GM12872 (cell line): ENCODE data around the gene SLC25A25.

Experiments used
- TF ChIP-seq, protein P1 (sequence below): IDR thresholded peaks from 3 replicates; pipeline ENCODE4 v1.5.1; 2011; ENCODE audit warnings: low read depth, mild to moderate bottlenecking, low read length, moderate library complexity; ENCODE audit not compliant: insufficient read depth

SLC25A25 gene

DNA sequence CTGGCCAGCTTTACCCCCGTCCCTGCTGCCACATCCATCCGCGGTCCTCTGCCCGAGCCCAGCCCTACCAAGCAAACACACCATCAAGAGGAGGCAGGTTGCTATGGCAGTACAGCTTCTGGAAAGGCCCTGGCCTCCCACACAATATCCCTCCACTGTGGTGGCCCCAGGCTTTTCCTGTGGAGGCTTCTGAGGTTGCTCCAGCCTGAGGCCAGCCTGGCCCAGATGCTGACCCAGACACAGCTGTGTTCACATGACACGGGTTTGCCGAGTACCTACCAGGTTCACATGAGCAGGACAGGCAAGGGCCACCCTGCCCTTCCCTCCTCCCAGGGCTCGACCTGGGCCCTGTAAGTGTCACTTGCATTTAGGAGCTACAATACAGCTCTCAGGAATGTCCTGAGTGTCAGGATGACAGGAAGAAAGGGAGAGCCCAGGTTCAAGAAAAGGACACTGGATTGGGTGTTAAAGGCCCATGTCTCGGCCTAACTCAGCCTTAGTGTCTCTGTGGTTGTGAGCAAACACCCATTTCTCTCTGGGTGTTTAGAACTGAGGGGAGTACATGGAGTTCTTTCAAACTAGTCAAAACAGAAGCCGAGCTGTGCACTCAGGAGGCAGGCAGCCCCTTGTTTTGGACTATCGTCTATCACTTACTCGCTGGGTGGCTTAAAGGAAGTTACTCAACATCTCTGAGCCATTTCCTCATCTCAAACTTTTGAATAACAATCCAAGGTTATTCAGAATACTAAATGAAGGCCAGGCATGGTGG, 41.1 kb upstream of the SLC25A25 start:
- TF ChIP-seq, protein P1, sequence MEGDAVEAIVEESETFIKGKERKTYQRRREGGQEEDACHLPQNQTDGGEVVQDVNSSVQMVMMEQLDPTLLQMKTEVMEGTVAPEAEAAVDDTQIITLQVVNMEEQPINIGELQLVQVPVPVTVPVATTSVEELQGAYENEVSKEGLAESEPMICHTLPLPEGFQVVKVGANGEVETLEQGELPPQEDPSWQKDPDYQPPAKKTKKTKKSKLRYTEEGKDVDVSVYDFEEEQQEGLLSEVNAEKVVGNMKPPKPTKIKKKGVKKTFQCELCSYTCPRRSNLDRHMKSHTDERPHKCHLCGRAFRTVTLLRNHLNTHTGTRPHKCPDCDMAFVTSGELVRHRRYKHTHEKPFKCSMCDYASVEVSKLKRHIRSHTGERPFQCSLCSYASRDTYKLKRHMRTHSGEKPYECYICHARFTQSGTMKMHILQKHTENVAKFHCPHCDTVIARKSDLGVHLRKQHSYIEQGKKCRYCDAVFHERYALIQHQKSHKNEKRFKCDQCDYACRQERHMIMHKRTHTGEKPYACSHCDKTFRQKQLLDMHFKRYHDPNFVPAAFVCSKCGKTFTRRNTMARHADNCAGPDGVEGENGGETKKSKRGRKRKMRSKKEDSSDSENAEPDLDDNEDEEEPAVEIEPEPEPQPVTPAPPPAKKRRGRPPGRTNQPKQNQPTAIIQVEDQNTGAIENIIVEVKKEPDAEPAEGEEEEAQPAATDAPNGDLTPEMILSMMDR, result no peak

DNA sequence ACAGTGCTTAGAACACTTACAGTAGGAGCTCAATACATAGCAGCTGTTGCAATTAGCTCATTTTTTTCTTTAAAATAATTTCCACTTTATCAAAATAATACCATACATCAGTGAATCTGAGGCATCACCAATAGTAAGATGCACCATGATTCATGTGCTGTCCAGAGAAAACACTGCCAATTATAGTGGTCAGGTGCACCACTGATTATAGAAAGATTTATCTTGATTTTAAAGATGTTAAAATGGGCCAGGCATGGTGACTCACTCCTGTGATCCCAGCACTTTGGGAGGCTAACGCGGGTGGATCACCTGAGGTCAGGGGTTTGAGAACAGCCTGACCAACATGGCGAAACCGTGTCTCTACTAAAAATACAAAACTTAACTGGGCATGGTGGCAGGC, 40.3 kb upstream of the SLC25A25 start:
- TF ChIP-seq, protein P1, result no peak

DNA sequence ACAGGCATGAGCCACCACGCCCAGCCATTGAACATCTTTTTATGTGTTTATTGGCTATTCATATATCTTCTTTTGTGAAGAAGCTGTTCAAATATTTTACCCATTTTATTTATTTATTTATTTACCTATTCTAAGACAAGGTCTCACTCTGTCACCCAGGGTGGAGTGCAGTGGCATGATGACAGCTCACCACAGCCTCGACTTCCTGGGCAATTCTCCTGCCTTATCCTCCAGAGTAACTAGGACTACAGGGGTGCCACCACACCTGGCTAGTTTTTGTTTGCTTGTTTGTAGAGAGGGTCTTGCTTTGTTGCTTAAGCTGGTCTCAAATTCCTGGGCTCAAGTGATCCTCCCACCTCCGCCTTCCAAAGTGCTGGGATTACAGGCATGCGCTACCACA, 34.4 kb upstream of the SLC25A25 start:
- TF ChIP-seq, protein P1, result no peak

DNA sequence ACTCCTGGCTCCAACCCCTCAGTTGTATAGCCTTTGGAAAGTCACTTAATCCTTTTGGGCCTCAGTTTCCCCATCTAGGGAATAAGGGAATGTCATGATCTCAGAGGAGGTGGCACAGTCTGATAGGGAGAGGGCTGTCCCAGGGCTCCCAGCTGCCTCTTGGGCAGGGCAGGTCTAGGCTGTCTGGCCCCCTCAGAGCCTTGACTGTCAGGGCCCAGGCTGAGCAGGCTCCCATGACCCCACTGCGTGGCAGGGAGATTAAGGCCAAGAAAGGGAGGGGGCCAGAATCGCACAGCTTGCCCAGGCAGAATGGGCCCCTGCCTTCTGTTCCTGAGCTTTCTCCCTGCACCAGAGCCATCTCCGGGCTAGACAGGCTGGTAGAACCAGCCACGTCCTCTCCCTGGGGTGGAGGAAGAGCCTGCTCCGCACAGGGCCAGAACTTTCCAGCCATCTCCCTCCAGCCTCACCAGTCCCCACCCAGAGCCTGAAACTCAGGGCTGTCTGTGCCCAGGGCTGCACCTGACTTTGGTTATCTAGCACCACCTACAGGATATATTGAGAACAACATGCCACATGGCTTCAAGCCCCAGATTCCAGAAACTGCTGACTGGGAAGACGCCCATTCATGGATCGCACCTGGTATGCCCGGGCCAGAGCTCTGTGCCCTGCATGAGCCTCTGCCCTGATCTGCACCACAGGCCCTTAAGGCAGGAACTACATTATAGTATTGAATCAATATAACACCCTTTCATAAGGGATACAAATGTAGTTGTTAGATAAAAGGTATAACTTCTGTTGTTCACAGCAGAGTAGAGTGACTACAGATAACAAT, 33.0 kb upstream of the SLC25A25 start:
- TF ChIP-seq, protein P1, result peak; percentile 87

DNA sequence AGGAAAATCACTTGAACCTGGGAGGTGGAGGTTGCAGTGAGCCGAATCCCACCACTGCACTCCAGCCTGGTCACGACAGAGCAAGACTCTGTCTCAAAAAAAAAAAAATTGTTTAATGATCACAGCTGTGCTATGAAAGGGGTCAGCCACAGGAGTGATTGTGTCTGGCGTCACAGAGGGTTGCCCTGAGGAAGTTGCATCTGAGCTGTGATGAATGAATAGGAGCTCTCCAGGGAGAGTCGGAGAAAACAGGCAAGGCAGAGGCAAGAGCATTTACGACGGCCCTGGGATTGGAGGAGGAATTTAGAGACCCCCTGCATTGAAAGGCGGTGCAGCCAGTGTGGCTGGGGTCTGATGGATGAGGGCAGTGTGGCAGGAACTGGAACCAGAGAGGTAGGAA, 26.0 kb upstream of the SLC25A25 start:
- TF ChIP-seq, protein P1, result no peak

DNA sequence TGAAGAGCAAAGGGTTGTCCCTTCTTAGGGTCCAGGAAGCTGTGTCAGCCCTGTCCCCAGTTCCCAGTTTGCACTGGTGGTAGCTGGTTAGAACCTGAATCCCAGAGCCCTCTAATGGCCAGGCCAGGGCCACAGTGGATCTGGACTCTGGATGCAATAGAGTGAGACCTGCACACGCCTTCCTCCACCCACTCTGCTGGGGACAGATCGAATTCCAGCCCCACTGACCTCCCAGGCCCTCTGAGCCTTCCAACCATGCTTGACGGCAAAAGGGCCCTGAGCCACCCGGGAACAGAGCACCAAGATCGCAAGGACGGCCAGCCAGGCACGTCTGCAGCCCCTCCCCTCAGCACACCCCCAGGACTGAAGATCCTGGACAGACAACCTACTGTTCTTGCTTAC, 24.6 kb upstream of the SLC25A25 start:
- TF ChIP-seq, protein P1, result no peak

DNA sequence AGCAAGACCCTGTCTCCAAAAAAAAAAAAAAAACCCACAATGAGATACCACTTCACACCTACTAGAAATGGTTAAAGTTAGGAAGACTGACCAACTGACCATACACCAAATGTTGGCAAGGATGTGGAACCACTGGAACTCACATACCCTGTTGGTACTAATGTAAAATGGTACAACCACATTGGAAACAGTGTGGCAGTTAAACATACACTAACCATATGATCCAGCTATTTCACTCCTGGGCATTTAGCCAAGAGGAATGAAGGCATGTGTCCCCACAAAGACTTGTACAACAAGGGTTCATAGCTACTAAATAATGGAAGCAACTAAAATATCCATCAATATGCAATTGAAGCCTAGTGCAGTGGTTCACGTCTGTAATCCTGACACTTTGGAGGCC, 22.2 kb upstream of the SLC25A25 start:
- TF ChIP-seq, protein P1, result no peak
